Epithelial cell of proximal tubule (primary cell): ENCODE measurements around the gene CFAP299. TPM values are rescaled to one million over a fixed set of nuclear protein-coding genes. Genes with fewer than 3 reads are reported as not detected.

ENCODE experiments used
- DNase-seq: peaks from one replicate; pipeline ENCODE4 v3.0.0-alpha.2; 2011; ENCODE audit warnings: low read depth
- H3K4me3 ChIP-seq: 2 replicates; pipeline ENCODE4 v1.5.1; 2011; ENCODE audit warnings: low read depth, mild to moderate bottlenecking, low read length
- CTCF ChIP-seq: conservative IDR thresholded peaks from 2 replicates; pipeline ENCODE4 v1.5.1; 2012; ENCODE audit warnings: low read depth, mild to moderate bottlenecking, low read length
- total RNA-seq: library from RNA; depleted of rRNA; stranded (reverse); fragments of >200 nt; gene quantifications from 2 replicates; pipeline ENCODE4 v1.2.3, GENCODE V29; 2015

The CFAP299 gene
- total RNA-seq, 1 donor from 2014 or later, result not detected

- no peak for TF ChIP-seq CTCF
- H3K4me3 ChIP-seq, result no peak overlapping the region
- DNase-seq, result no peak
Measured at GRCh38 chr4:80922941-80923340, 587.4 kb downstream of the CFAP299 start.

GRCh38 chr4:80925293-80925692, 589.8 kb downstream of the CFAP299 start:
- no peak overlapping the region for H3K4me3 ChIP-seq
- DNase-seq, result no peak
- no peak for TF ChIP-seq CTCF

GRCh38 chr4:80926446-80926845, 590.9 kb downstream of the CFAP299 start:
- no peak for DNase-seq
- H3K4me3 ChIP-seq, result no peak overlapping the region
- TF ChIP-seq CTCF, result no peak

GRCh38 chr4:80926891-80927290, 591.4 kb downstream of the CFAP299 start:
- DNase-seq, result no peak
- no peak overlapping the region for H3K4me3 ChIP-seq
- TF ChIP-seq CTCF, result no peak

- H3K4me3 ChIP-seq, result no peak overlapping the region
- no peak for DNase-seq
- TF ChIP-seq CTCF, result no peak
Measured at GRCh38 chr4:80927420-80927819, 591.9 kb downstream of the CFAP299 start.

- H3K4me3 ChIP-seq, result no peak overlapping the region
- no peak for TF ChIP-seq CTCF
- no peak for DNase-seq
Measured at GRCh38 chr4:80931631-80932081, 596.1 kb downstream of the CFAP299 start.

- no peak for TF ChIP-seq CTCF
- no peak for DNase-seq
- H3K4me3 ChIP-seq, result no peak overlapping the region
Measured at GRCh38 chr4:80948141-80948540, 612.6 kb downstream of the CFAP299 start.
